Fibroblast of lung (primary cell): ENCODE measurements around the gene DDX31. TPM values are rescaled to one million over a fixed set of nuclear protein-coding genes. Genes with fewer than 3 reads are reported as not detected.
"Not testable (repeated sequence)": the region's sequence is repeated elsewhere in the genome, so short reads cannot be mapped to it uniquely, and the experiment has no call there.

Experiments used
- DNase-seq, 2 donors: peaks; one replicate each; pipeline versions ENCODE4 v3.0.0 to v3.0.0-alpha.2; 2010; ENCODE audit warnings: low read depth in 2 of 2
- H2AFZ ChIP-seq: 2 replicates; pipeline ENCODE4 v1.5.1; 2012; ENCODE audit warnings: low read length, control low read depth, inconsistent platforms
- H3K27ac ChIP-seq: 2 replicates; pipeline ENCODE4 v1.5.1; 2011; ENCODE audit warnings: low read length, control low read depth; ENCODE audit not compliant: insufficient read depth
- H3K27me3 ChIP-seq: 2 replicates; pipeline ENCODE4 v1.5.1; 2011; ENCODE audit warnings: mild to moderate bottlenecking, low read length; ENCODE audit not compliant: control insufficient read depth, insufficient read depth
- H3K36me3 ChIP-seq: 2 replicates; pipeline ENCODE4 v1.5.1; 2011; ENCODE audit warnings: low read length; ENCODE audit not compliant: control insufficient read depth, insufficient read depth
- H3K4me1 ChIP-seq: 2 replicates; pipeline ENCODE4 v1.5.1; 2011; ENCODE audit warnings: low read length; ENCODE audit not compliant: control insufficient read depth, insufficient read depth; ENCODE audit errors: extremely low read depth
- H3K4me2 ChIP-seq: 2 replicates; pipeline ENCODE4 v1.5.1; 2011; ENCODE audit warnings: low read length, control low read depth; ENCODE audit not compliant: insufficient read depth; ENCODE audit errors: extremely low read depth
- H3K4me3 ChIP-seq, 4 experiments: fragments of 200-600 bp in 1 of 4; sonication (generic) in 1 of 4; replicated peaks in 1 of 4; 2 replicates each; pipeline ENCODE4 v1.5.1; 2011 to 2016; ENCODE audit warnings: low read length in 4 of 4, low read depth in 3 of 4, mild to moderate bottlenecking in 3 of 4, control low read depth in 2 of 4, inconsistent platforms in 1 of 4, mixed read lengths in 1 of 4; ENCODE audit not compliant: insufficient read depth in 1 of 4; ENCODE audit errors: control extremely low read depth in 1 of 4
- H3K79me2 ChIP-seq: 2 replicates; pipeline ENCODE4 v1.5.1; 2012; ENCODE audit warnings: mild to moderate bottlenecking, low read length, inconsistent platforms; ENCODE audit not compliant: control insufficient read depth, insufficient read depth
- H3K9ac ChIP-seq: 2 replicates; pipeline ENCODE4 v1.5.1; 2011; ENCODE audit warnings: mild to moderate bottlenecking, low read length, control low read depth; ENCODE audit not compliant: insufficient read depth
- H3K9me3 ChIP-seq: 2 replicates; pipeline ENCODE4 v1.5.1; 2012; ENCODE audit warnings: low read depth, low read length; ENCODE audit not compliant: control insufficient read depth, insufficient read depth
- H4K20me1 ChIP-seq: 2 replicates; pipeline ENCODE4 v1.5.1; 2011; ENCODE audit warnings: low read length; ENCODE audit not compliant: control insufficient read depth, insufficient read depth; ENCODE audit errors: extremely low read depth
- CTCF ChIP-seq, 2 donors: IDR thresholded peaks in 1 of 2; conservative IDR thresholded peaks in 1 of 2; 1 replicate in 1 of 2; 2 replicates in 1 of 2; pipeline ENCODE4 v1.5.1; 2011 to 2012; ENCODE audit warnings: low read length in 2 of 2, control low read depth in 1 of 2, inconsistent platforms in 1 of 2, low read depth in 1 of 2, mild to moderate bottlenecking in 1 of 2
- EZH2 ChIP-seq: IDR thresholded peaks from 2 replicates; pipeline ENCODE4 v1.5.1; 2012; ENCODE audit warnings: low read length, control low read depth, mild to moderate bottlenecking; ENCODE audit errors: missing control alignments
- polyA plus RNA-seq, 2 donors: library from polyadenylated mRNA; depleted of rRNA in 1 of 2; stranded (reverse) in 1 of 2; unstranded in 1 of 2; fragments of >200 nt; gene quantifications; 2 replicates each; pipeline ENCODE4 v1.2.1, GENCODE V29; 2011 to 2012; ENCODE audit warnings: missing spikeins in 1 of 2
- total RNA-seq: library from RNA; depleted of rRNA; stranded (reverse); fragments of >200 nt; gene quantifications from 2 replicates; pipeline ENCODE4 v1.2.1, GENCODE V29; 2014

DDX31 gene
- total and polyA plus RNA-seq, 2 donors (not counting 1 experiment from before 2014, with no cell fraction given), result 10.1 to 10.8 TPM

- Histone ChIP-seq H3K4me1 (no peaks in the 10 kb centered on the region), H3K36me3 (no peaks in the 10 kb centered on the region), H3K79me2 (no peaks in the 10 kb centered on the region), H3K4me2 (no peak overlapping the region), H4K20me1 (no peaks in the 10 kb centered on the region), H2AFZ (no peak overlapping the region), H3K27ac (no peak overlapping the region), H3K27me3 (peaks cover 25% of the 10 kb centered on the region), H3K9me3 (no peaks in the 10 kb centered on the region), H3K9ac (no peak overlapping the region), H3K4me3 (no peak overlapping the region)
- peak; percentile 72 to 77 for TF ChIP-seq CTCF (conservative IDR thresholded peaks at IDR 0.05 in 1 of 2, IDR thresholded peaks at IDR 0.05 in 1 of 2; ENCODE audit: low read depth in 1 of 2, low read length in 2 of 2)
- TF ChIP-seq EZH2, result no peak
- peak; percentile 53 to 72 for DNase-seq
Measured at GRCh38 chr9:132575005-132575609, 94.7 kb downstream of the DDX31 start.

GRCh38 chr9:132572921-132573320 is 96.9 kb downstream of the DDX31 start:
- no peak overlapping the region for H3K9ac ChIP-seq
- no peaks in the 10 kb centered on the region for H3K4me1 ChIP-seq
- H3K36me3 ChIP-seq, result no peaks in the 10 kb centered on the region
- TF ChIP-seq CTCF (conservative IDR thresholded peaks at IDR 0.05 in 1 of 2, IDR thresholded peaks at IDR 0.05 in 1 of 2; ENCODE audit: low read depth in 1 of 2, low read length in 2 of 2), result no peak
- no peaks in the 10 kb centered on the region for H4K20me1 ChIP-seq
- H3K27me3 ChIP-seq, result peaks cover 4% of the 10 kb centered on the region
- peak in 1 of 2 donors; percentile 4 for DNase-seq
- H3K4me2 ChIP-seq, result no peak overlapping the region
- H3K9me3 ChIP-seq, result no peaks in the 10 kb centered on the region
- no peak overlapping the region for H2AFZ ChIP-seq
- H3K79me2 ChIP-seq, result no peaks in the 10 kb centered on the region
- no peak overlapping the region for H3K27ac ChIP-seq
- H3K4me3 ChIP-seq, result no peak overlapping the region

- DNase-seq, result no peak
- TF ChIP-seq CTCF (conservative IDR thresholded peaks at IDR 0.05 in 1 of 2, IDR thresholded peaks at IDR 0.05 in 1 of 2; ENCODE audit: low read depth in 1 of 2, low read length in 2 of 2) (no peak), EZH2 (no peak)
- no peak overlapping the region for H3K27ac ChIP-seq
- peaks cover 4% of the 10 kb centered on the region for H3K27me3 ChIP-seq
- H3K4me2 ChIP-seq, result no peak overlapping the region
- no peaks in the 10 kb centered on the region for H4K20me1 ChIP-seq
- no peak overlapping the region for H3K9ac ChIP-seq
- H3K9me3 ChIP-seq, result no peaks in the 10 kb centered on the region
- H3K4me3 ChIP-seq, result no peak overlapping the region
- no peak overlapping the region for H2AFZ ChIP-seq
- no peaks in the 10 kb centered on the region for H3K79me2 ChIP-seq
- no peaks in the 10 kb centered on the region for H3K36me3 ChIP-seq
- no peaks in the 10 kb centered on the region for H3K4me1 ChIP-seq
Measured at GRCh38 chr9:132571806-132572600, 97.8 kb downstream of the DDX31 start.

- not testable (repeated sequence) for H2AFZ ChIP-seq, H3K4me3 ChIP-seq, DNase-seq, H3K9me3 ChIP-seq, H3K4me1 ChIP-seq, H3K27ac ChIP-seq, H3K4me2 ChIP-seq, H3K9ac ChIP-seq, H4K20me1 ChIP-seq, H3K36me3 ChIP-seq, H3K27me3 ChIP-seq, H3K79me2 ChIP-seq
Measured at GRCh38 chr9:132568787-132569186, 101.0 kb downstream of the DDX31 start.
